Breast epithelium (tissue), 4 donors: ENCODE measurements around the gene RAI1. TPM values are rescaled to one million over a fixed set of nuclear protein-coding genes. Genes with fewer than 3 reads are reported as not detected.

Experiments
- DNase-seq, 2 donors: peaks; one replicate each; pipeline ENCODE4 v3.0.0-alpha.2; 2019; ENCODE audit warnings: low spot score in 2 of 2
- H3K27ac ChIP-seq, 2 donors: fragments of 200-600 bp; sonication (generic) in 1 of 2; one replicate each; pipeline ENCODE4 v1.5.1; 2016 to 2019; ENCODE audit warnings: mild to moderate bottlenecking in 1 of 2
- H3K27me3 ChIP-seq, 2 donors: fragments of 200-600 bp; sonication (generic) in 1 of 2; one replicate each; pipeline versions ENCODE4 v1.5.1 to v1.6.0; 2017 to 2019; ENCODE audit warnings: control low read depth in 1 of 2, mild to moderate bottlenecking in 1 of 2
- H3K36me3 ChIP-seq: fragments of 200-600 bp; one replicate; pipeline ENCODE4 v1.5.1; 2019
- H3K4me1 ChIP-seq, 2 donors: fragments of 200-600 bp; sonication (generic); one replicate each; pipeline ENCODE4 v1.5.1; 2016 to 2019; ENCODE audit warnings: control low read depth in 1 of 2
- H3K4me3 ChIP-seq, 3 donors: fragments of 200-600 bp; sonication (generic); 1 replicate in 2 of 3; 2 replicates in 1 of 3; pipeline ENCODE4 v1.5.1; 2016 to 2019; ENCODE audit warnings: mild to moderate bottlenecking in 3 of 3, moderate library complexity in 2 of 3
- H3K9me3 ChIP-seq, 2 donors: fragments of 200-600 bp; sonication (generic) in 1 of 2; one replicate each; pipeline ENCODE4 v1.5.1; 2016 to 2019; ENCODE audit warnings: control low read depth in 1 of 2
- CTCF ChIP-seq, 3 donors: fragments of 450-650 bp; IDR thresholded peaks; one replicate each; pipeline ENCODE4 v1.5.1; 2016 to 2017; ENCODE audit warnings: antibody characterized with exemption in 3 of 3, mild to moderate bottlenecking in 3 of 3, moderate library complexity in 3 of 3
- POLR2A ChIP-seq: fragments of 450-650 bp; IDR thresholded peaks from one replicate; pipeline ENCODE4 v1.6.1; 2016; ENCODE audit warnings: antibody characterized with exemption, mild to moderate bottlenecking, moderate library complexity
- POLR2AphosphoS5 ChIP-seq, 3 donors: sonication (generic); formaldehyde crosslinking; IDR thresholded peaks; one replicate each; pipeline ENCODE4 v1.6.1; 2017; ENCODE audit warnings: antibody characterized with exemption in 3 of 3
- intact Hi-C: fragments of 100-400 bp; cut with DNase I; formaldehyde crosslinking; loops from one replicate; pipeline ENCODE4 v1.15.1; 2023; ENCODE audit warnings: low total_unique reads
- total RNA-seq, 3 donors: library from RNA; depleted of rRNA; stranded (reverse); fragments of >200 nt; gene quantifications; one replicate each; pipeline ENCODE4 v1.1.0, GENCODE V29; 2016

Gene RAI1
- total RNA-seq, 3 donors from 2014 or later: 5.6 to 25.6 (median 20.6) TPM

- Histone ChIP-seq H3K27me3 (no peaks in the 10 kb centered on the region), H3K4me3 (no peak overlapping the region), H3K36me3 (no peaks in the 10 kb centered on the region), H3K4me1 (peaks cover 7 to 22% of the 10 kb centered on the region in 2 donors), H3K27ac (no peak overlapping the region), H3K9me3 (no peaks in the 10 kb centered on the region)
- no peak for DNase-seq
- no peak for TF ChIP-seq CTCF (IDR thresholded peaks at IDR 0.05)
- no peak for TF ChIP-seq POLR2AphosphoS5 (IDR thresholded peaks at IDR 0.05)
- no peak for TF ChIP-seq POLR2A
- intact Hi-C loops: no loop called here
These were observed 86.7 kb downstream of the RAI1 start for GRCh38 chr17:17767887-17768418.

GRCh38 chr17:17768424-17769088 lies 87.3 kb downstream of the RAI1 start:
- Histone ChIP-seq H3K4me3 (no peak overlapping the region), H3K27ac (peak overlapping the region in 1 of 2 donors; percentile 55), H3K27me3 (no peaks in the 10 kb centered on the region), H3K9me3 (no peaks in the 10 kb centered on the region), H3K36me3 (no peaks in the 10 kb centered on the region), H3K4me1 (peaks cover 7 to 22% of the 10 kb centered on the region in 2 donors)
- TF ChIP-seq POLR2AphosphoS5 (IDR thresholded peaks at IDR 0.05) (no peak), POLR2A (no peak), CTCF (IDR thresholded peaks at IDR 0.05) (no peak)
- DNase-seq: no peak
- intact Hi-C loops: no loop called here

- no peak for DNase-seq
- Histone ChIP-seq H3K27me3 (no peaks in the 10 kb centered on the region), H3K27ac (peak overlapping the region; percentile 43 to 55), H3K4me1 (peaks cover 12 to 22% of the 10 kb centered on the region in 2 donors), H3K9me3 (no peaks in the 10 kb centered on the region), H3K36me3 (no peaks in the 10 kb centered on the region), H3K4me3 (no peak overlapping the region)
- intact Hi-C loops: no loop called here
- TF ChIP-seq POLR2A (no peak), CTCF (IDR thresholded peaks at IDR 0.05) (no peak), POLR2AphosphoS5 (IDR thresholded peaks at IDR 0.05) (no peak)
These were observed 88.8 kb downstream of the RAI1 start for GRCh38 chr17:17769869-17770631.

GRCh38 chr17:17770632-17771044 lies 89.4 kb downstream of the RAI1 start:
- peaks cover 12 to 22% of the 10 kb centered on the region in 2 donors for H3K4me1 ChIP-seq
- no peaks in the 10 kb centered on the region for H3K9me3 ChIP-seq
- no peak overlapping the region for H3K4me3 ChIP-seq
- no peak for TF ChIP-seq POLR2A
- TF ChIP-seq POLR2AphosphoS5 (IDR thresholded peaks at IDR 0.05): no peak
- TF ChIP-seq CTCF (IDR thresholded peaks at IDR 0.05): no peak
- intact Hi-C loops: no loop called here
- no peaks in the 10 kb centered on the region for H3K36me3 ChIP-seq
- H3K27me3 ChIP-seq: no peaks in the 10 kb centered on the region
- H3K27ac ChIP-seq: peak overlapping the region in 1 of 2 donors; percentile 19
- no peak for DNase-seq
